Dedifferentiated amniotic fluid mesenchymal stem cell (primary cell): ENCODE results near the gene TMEM219.
"Not testable (repeated sequence)": the region's sequence is repeated elsewhere in the genome, so short reads cannot be mapped to it uniquely, and the experiment has no call there.

ENCODE experiments used
- DNase-seq: peaks from one replicate; pipeline ENCODE4 v3.0.0-alpha.2; 2016; ENCODE audit errors: extremely low spot score

The TMEM219 gene

GRCh38 chr16:29961479-29962343 is at the start of gene TMEM219:
TMEM219 (plus strand) TSS chr16:29962079; CDS start chr16:29963144, 1,065 bp downstream.
- peak; percentile 79 for DNase-seq

GRCh38 chr16:29912087-29912486 is 49.8 kb upstream of the TMEM219 start:
- DNase-seq = no peak

GRCh38 chr16:29913514-29913913 is 48.4 kb upstream of the TMEM219 start:
- no peak for DNase-seq

- DNase-seq = no peak
Measured at GRCh38 chr16:29915590-29916247, 46.2 kb upstream of the TMEM219 start.

- DNase-seq = no peak
Measured at GRCh38 chr16:29916979-29917378, 44.9 kb upstream of the TMEM219 start.

- DNase-seq = no peak
Measured at GRCh38 chr16:29920288-29921033, 41.4 kb upstream of the TMEM219 start.

- no peak for DNase-seq
Measured at GRCh38 chr16:29921034-29921385, 40.9 kb upstream of the TMEM219 start.

GRCh38 chr16:29922326-29922725 is 39.6 kb upstream of the TMEM219 start:
- DNase-seq = no peak

GRCh38 chr16:29922986-29923501 is 38.8 kb upstream of the TMEM219 start:
- DNase-seq = no peak

GRCh38 chr16:29925105-29925756 is 36.6 kb upstream of the TMEM219 start:
- no peak for DNase-seq

GRCh38 chr16:29925781-29926710 is 35.8 kb upstream of the TMEM219 start, which contains the start of gene KCTD13:
KCTD13 (minus strand) TSS chr16:29926226; CDS start chr16:29926033, 193 bp downstream.
- peak; percentile 64 for DNase-seq

GRCh38 chr16:29926711-29927052 is 35.2 kb upstream of the TMEM219 start:
- DNase-seq = no peak

GRCh38 chr16:29927070-29927905 is 34.6 kb upstream of the TMEM219 start:
- no peak for DNase-seq

GRCh38 chr16:29931750-29932149 is 30.1 kb upstream of the TMEM219 start:
- not testable (repeated sequence) for DNase-seq

GRCh38 chr16:29940656-29941055 is 21.2 kb upstream of the TMEM219 start:
- DNase-seq = no peak

- DNase-seq = peak; percentile 97
Measured at GRCh38 chr16:29943846-29944799, 17.8 kb upstream of the TMEM219 start.

GRCh38 chr16:29947897-29948296 is 14.0 kb upstream of the TMEM219 start:
- DNase-seq = no peak

GRCh38 chr16:29950806-29951461 is 10.9 kb upstream of the TMEM219 start:
- DNase-seq = no peak
